Gastroesophageal sphincter (tissue), 3 donors: ENCODE data around the gene CD27.

Source experiments
- POLR2AphosphoS5 ChIP-seq: sonication (generic); formaldehyde crosslinking; IDR thresholded peaks from one replicate; pipeline ENCODE4 v1.6.1; 2017; ENCODE audit warnings: antibody characterized with exemption
- TF ChIP-seq, protein P1 (sequence below), 4 experiments: fragments of 200-600 bp in 2 of 4; fragments of 450-650 bp in 2 of 4; sonication (generic) in 1 of 4; IDR thresholded peaks; one replicate each; pipeline ENCODE4 v1.5.1; 2017 to 2019; ENCODE audit warnings: antibody characterized with exemption in 4 of 4, mild to moderate bottlenecking in 2 of 4, moderate library complexity in 2 of 4

DNA sequence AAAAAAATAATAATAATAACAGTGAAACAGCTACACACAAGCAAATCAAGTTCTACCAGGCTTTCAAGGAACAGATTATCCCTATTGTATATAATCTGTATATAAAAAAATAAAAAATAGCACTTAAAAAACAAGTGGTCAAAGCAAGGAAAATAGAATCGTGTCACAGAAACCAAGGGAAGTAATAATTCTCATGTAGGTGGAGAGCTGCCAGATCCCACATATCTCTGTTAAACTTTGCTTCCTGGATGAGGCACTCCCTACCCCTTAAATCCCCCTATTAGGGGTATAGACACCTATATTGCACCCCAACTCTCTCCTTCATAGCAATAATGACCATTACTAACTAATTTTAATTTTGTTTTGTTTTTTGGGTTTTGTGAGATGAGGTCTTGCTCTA lies 4.4 kb upstream of the CD27 start:
- TF ChIP-seq, protein P1, sequence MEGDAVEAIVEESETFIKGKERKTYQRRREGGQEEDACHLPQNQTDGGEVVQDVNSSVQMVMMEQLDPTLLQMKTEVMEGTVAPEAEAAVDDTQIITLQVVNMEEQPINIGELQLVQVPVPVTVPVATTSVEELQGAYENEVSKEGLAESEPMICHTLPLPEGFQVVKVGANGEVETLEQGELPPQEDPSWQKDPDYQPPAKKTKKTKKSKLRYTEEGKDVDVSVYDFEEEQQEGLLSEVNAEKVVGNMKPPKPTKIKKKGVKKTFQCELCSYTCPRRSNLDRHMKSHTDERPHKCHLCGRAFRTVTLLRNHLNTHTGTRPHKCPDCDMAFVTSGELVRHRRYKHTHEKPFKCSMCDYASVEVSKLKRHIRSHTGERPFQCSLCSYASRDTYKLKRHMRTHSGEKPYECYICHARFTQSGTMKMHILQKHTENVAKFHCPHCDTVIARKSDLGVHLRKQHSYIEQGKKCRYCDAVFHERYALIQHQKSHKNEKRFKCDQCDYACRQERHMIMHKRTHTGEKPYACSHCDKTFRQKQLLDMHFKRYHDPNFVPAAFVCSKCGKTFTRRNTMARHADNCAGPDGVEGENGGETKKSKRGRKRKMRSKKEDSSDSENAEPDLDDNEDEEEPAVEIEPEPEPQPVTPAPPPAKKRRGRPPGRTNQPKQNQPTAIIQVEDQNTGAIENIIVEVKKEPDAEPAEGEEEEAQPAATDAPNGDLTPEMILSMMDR (IDR thresholded peaks at IDR 0.05) = no peak
- TF ChIP-seq POLR2AphosphoS5 = no peak
